HL-60/S4 treated with retinoic acid at 250 ng/mL for 4 days and 3 days (cell line): ENCODE data around the gene AGPAT4.
"Not testable (repeated sequence)": the region's sequence is repeated elsewhere in the genome, so short reads cannot be mapped to it uniquely, and the experiment has no call there.

Experiments
- in situ Hi-C: fragments of 300-500 bp; cut with MboI; formaldehyde crosslinking; loops from 2 replicates; pipeline ENCODE4 v1.7.0; 2022; ENCODE audit warnings: low sequenced_read_pairs

The AGPAT4 gene

GRCh38 chr6:161273752-161274487 is at the start of gene AGPAT4:
Gene AGPAT4, minus strand, starts transcription at chr6:161274061. Its CDS starts 41,848 bp downstream, at chr6:161232213.
- in situ Hi-C loops, result no loop called here

GRCh38 chr6:161319231-161319630 is 45.4 kb upstream of the AGPAT4 start:
- in situ Hi-C loops, result no loop called here

GRCh38 chr6:161318456-161318855 is 44.6 kb upstream of the AGPAT4 start:
- in situ Hi-C loops, result no loop called here

GRCh38 chr6:161316531-161316930 is 42.7 kb upstream of the AGPAT4 start:
- in situ Hi-C loops, result no loop called here

GRCh38 chr6:161315246-161315917 is 41.5 kb upstream of the AGPAT4 start:
- in situ Hi-C loops, result not testable (repeated sequence)

GRCh38 chr6:161314541-161315245 is 40.8 kb upstream of the AGPAT4 start:
- in situ Hi-C loops, result not testable (repeated sequence)

GRCh38 chr6:161313940-161314509 is 40.2 kb upstream of the AGPAT4 start:
- in situ Hi-C loops, result no loop called here

- in situ Hi-C loops, result not testable (repeated sequence)
Observed at GRCh38 chr6:161313475-161313874, 39.6 kb upstream of the AGPAT4 start.

GRCh38 chr6:161309774-161310173 is 35.9 kb upstream of the AGPAT4 start:
- in situ Hi-C loops, result not testable (repeated sequence)

- in situ Hi-C loops, result no loop called here
Observed at GRCh38 chr6:161308075-161308655, 34.3 kb upstream of the AGPAT4 start.

GRCh38 chr6:161305860-161306259 is 32.0 kb upstream of the AGPAT4 start:
- in situ Hi-C loops, result no loop called here

GRCh38 chr6:161303628-161304340 is 29.9 kb upstream of the AGPAT4 start:
- in situ Hi-C loops, result no loop called here

- in situ Hi-C loops, result no loop called here
Observed at GRCh38 chr6:161302949-161303348, 29.1 kb upstream of the AGPAT4 start.

GRCh38 chr6:161301338-161301737 is 27.5 kb upstream of the AGPAT4 start:
- in situ Hi-C loops, result no loop called here

- in situ Hi-C loops, result no loop called here
Observed at GRCh38 chr6:161300823-161301222, 27.0 kb upstream of the AGPAT4 start.

GRCh38 chr6:161299726-161300125 is 25.9 kb upstream of the AGPAT4 start:
- in situ Hi-C loops, result no loop called here

- in situ Hi-C loops, result no loop called here
Observed at GRCh38 chr6:161295784-161296183, 21.9 kb upstream of the AGPAT4 start.

- in situ Hi-C loops, result no loop called here
Observed at GRCh38 chr6:161292650-161293281, 18.9 kb upstream of the AGPAT4 start.

- in situ Hi-C loops, result no loop called here
Observed at GRCh38 chr6:161292145-161292544, 18.3 kb upstream of the AGPAT4 start.

- in situ Hi-C loops, result no loop called here
Observed at GRCh38 chr6:161290751-161291150, 16.9 kb upstream of the AGPAT4 start.
